ENCODE data around the gene CDK5R1.

GRCh38 chr17:32533296-32533695 is 46.5 kb downstream of the CDK5R1 start:
- TF ChIP-seq, protein P1, sequence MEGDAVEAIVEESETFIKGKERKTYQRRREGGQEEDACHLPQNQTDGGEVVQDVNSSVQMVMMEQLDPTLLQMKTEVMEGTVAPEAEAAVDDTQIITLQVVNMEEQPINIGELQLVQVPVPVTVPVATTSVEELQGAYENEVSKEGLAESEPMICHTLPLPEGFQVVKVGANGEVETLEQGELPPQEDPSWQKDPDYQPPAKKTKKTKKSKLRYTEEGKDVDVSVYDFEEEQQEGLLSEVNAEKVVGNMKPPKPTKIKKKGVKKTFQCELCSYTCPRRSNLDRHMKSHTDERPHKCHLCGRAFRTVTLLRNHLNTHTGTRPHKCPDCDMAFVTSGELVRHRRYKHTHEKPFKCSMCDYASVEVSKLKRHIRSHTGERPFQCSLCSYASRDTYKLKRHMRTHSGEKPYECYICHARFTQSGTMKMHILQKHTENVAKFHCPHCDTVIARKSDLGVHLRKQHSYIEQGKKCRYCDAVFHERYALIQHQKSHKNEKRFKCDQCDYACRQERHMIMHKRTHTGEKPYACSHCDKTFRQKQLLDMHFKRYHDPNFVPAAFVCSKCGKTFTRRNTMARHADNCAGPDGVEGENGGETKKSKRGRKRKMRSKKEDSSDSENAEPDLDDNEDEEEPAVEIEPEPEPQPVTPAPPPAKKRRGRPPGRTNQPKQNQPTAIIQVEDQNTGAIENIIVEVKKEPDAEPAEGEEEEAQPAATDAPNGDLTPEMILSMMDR (IDR thresholded peaks at IDR 0.05), result no peak
- TF ChIP-seq RAD21 (IDR thresholded peaks at IDR 0.05; ENCODE audit: low read length), result no peak
- TF ChIP-seq, protein P2, sequence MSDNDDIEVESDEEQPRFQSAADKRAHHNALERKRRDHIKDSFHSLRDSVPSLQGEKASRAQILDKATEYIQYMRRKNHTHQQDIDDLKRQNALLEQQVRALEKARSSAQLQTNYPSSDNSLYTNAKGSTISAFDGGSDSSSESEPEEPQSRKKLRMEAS (IDR thresholded peaks at IDR 0.05; ENCODE audit: low read depth), result no peak
- no peak for TF ChIP-seq TCF12 (IDR thresholded peaks at IDR 0.05)
- no peak for TF ChIP-seq TAF1 (IDR thresholded peaks at IDR 0.05; ENCODE audit: borderline replicate concordance, low read depth, low read length)

Measured in SK-N-SH (cell line).